Type B pancreatic cell (in vitro differentiated cells): ENCODE measurements around the gene BPNT1. TPM values are rescaled to one million over a fixed set of nuclear protein-coding genes. Genes with fewer than 3 reads are reported as not detected.
A peak's percentile ranks its signal among the peaks of the same experiment; 100 is the strongest.
"Not testable (repeated sequence)": the region's sequence is repeated elsewhere in the genome, so short reads cannot be mapped to it uniquely, and the experiment has no call there.

ENCODE experiments used
- DNase-seq: peaks from one replicate; pipeline ENCODE4 v3.0.0; 2021; ENCODE audit warnings: mixed read lengths; ENCODE audit not compliant: unreplicated experiment; ENCODE audit errors: extremely low spot score
- H3K27ac Mint-ChIP-seq: 2 replicates; pipeline ENCODE4 v1.8.0; 2021; ENCODE audit warnings: mild to moderate bottlenecking, mixed read lengths
- H3K27me3 Mint-ChIP-seq: 2 replicates; pipeline ENCODE4 v1.8.0; 2021; ENCODE audit warnings: mixed read lengths
- H3K36me3 Mint-ChIP-seq: 2 replicates; pipeline ENCODE4 v1.8.0; 2021; ENCODE audit warnings: mixed read lengths
- H3K4me1 Mint-ChIP-seq: one replicate; pipeline ENCODE4 v1.8.0; 2021; ENCODE audit warnings: mixed read lengths; ENCODE audit not compliant: unreplicated experiment
- H3K4me3 Mint-ChIP-seq: 2 replicates; pipeline ENCODE4 v1.8.0; 2021; ENCODE audit warnings: mild to moderate bottlenecking, mixed read lengths
- H3K9me3 Mint-ChIP-seq: 2 replicates; pipeline ENCODE4 v1.8.0; 2021; ENCODE audit warnings: mixed read lengths
- total RNA-seq: library from RNA; stranded (reverse); gene quantifications from 2 replicates; pipeline ENCODE4 v1.2.1, GENCODE V29; 2021; ENCODE audit warnings: low replicate concordance
- TF ChIP-seq, protein P1 (sequence below): fragments of 200-600 bp; sonication (generic); conservative IDR thresholded peaks from 2 replicates; pipeline ENCODE4 v1.5.0; 2021; ENCODE audit warnings: antibody characterized with exemption, mild to moderate bottlenecking

The BPNT1 gene
- total RNA-seq, 1 donor from 2014 or later, result 22.2 TPM

DNA sequence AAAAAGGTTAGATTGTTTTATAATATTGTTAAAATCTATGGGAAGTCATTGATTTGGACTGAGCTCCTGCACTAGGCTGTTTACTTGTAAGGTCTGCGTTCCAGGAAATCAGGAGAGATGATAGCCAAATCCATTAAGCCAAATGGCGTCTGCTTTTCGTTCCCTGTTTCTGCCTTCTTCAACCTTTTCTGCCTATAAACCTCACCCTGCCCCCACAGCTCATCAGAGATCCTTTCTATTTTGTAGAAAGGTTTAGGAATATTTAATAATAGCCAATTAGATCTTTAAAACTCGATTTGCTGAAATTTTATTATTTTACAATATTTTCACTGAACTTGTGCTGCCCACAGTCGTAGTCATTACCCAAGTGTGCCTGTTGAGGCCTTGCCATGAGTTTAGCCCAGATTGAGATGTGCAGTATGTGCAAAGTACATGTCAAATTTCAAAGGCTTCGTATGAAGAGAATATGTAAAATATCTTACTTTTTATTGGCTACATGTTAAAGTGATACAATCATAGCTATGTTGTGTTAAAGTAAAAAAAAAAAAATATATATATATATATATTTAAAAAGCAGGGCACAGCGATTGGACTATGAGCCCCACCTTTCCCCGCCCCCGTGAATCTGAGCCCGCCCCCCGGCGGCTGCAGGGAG, 3.9 kb upstream of the BPNT1 start:
- no peak overlapping the region for H3K27ac Mint-ChIP-seq
- no peak for DNase-seq
- H3K4me1 Mint-ChIP-seq, result peaks cover 13% of the 10 kb centered on the region
- TF ChIP-seq, protein P1, sequence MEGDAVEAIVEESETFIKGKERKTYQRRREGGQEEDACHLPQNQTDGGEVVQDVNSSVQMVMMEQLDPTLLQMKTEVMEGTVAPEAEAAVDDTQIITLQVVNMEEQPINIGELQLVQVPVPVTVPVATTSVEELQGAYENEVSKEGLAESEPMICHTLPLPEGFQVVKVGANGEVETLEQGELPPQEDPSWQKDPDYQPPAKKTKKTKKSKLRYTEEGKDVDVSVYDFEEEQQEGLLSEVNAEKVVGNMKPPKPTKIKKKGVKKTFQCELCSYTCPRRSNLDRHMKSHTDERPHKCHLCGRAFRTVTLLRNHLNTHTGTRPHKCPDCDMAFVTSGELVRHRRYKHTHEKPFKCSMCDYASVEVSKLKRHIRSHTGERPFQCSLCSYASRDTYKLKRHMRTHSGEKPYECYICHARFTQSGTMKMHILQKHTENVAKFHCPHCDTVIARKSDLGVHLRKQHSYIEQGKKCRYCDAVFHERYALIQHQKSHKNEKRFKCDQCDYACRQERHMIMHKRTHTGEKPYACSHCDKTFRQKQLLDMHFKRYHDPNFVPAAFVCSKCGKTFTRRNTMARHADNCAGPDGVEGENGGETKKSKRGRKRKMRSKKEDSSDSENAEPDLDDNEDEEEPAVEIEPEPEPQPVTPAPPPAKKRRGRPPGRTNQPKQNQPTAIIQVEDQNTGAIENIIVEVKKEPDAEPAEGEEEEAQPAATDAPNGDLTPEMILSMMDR, result no peak
- H3K9me3 Mint-ChIP-seq, result no peaks in the 10 kb centered on the region
- H3K27me3 Mint-ChIP-seq, result no peaks in the 10 kb centered on the region
- H3K4me3 Mint-ChIP-seq, result peak overlapping the region; percentile 47
- peaks cover 13% of the 10 kb centered on the region for H3K36me3 Mint-ChIP-seq

DNA sequence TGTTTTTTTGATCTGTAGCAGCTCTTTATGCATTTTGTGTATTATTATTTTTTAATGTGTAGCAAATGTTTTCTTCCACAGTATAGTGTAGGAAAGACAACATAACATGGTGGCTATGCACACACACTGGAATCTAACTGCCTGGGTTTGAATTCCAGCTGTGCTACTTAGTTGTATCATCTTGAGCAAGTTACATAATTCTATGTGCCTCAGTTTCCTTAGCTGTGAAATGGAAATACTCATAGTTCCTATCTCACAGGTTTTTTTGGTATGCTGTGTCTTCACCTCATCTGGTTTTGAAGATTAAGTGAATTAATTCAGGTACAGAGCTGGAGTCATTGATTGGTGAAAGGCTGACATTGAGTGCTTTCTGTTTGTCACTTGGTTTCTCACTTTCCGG, 3.1 kb upstream of the BPNT1 start:
- TF ChIP-seq, protein P1, result no peak

DNA sequence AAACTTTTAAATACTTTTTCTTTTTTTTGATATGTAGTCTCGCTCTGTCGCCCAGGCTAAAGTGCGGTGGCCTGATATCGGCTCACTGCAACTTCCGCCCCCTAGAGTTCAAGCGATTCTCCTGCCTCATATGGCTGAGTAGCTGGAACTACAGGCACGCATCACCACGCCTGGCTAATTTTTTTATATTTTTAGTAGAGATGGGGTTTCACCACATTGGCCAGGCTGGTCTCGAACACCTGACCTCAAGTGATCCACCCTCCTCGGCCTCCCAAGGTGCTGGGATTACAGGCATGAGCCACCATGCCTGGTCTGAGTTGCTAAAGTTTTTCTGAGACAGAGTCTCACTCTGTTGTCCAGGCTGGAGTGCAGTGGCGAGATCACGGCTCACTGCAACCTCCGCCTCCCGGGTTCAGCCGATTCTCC, 3.3 kb downstream of the BPNT1 start:
- H3K27me3 Mint-ChIP-seq, DNase-seq, H3K9me3 Mint-ChIP-seq, H3K27ac Mint-ChIP-seq, H3K4me1 Mint-ChIP-seq, H3K4me3 Mint-ChIP-seq: not testable (repeated sequence)
- peaks cover 10% of the 10 kb centered on the region for H3K36me3 Mint-ChIP-seq
- TF ChIP-seq, protein P1, result peak; percentile 49

More for the DNA sequence above, 3.1 kb upstream of the BPNT1 start:
- H3K27me3 Mint-ChIP-seq, result no peaks in the 10 kb centered on the region
- no peak overlapping the region for H3K27ac Mint-ChIP-seq
- no peaks in the 10 kb centered on the region for H3K9me3 Mint-ChIP-seq
- no peak for DNase-seq
- H3K4me1 Mint-ChIP-seq, result peaks cover 13% of the 10 kb centered on the region
- H3K36me3 Mint-ChIP-seq, result peaks cover 8% of the 10 kb centered on the region
- peak overlapping the region; percentile 31 for H3K4me3 Mint-ChIP-seq

DNA sequence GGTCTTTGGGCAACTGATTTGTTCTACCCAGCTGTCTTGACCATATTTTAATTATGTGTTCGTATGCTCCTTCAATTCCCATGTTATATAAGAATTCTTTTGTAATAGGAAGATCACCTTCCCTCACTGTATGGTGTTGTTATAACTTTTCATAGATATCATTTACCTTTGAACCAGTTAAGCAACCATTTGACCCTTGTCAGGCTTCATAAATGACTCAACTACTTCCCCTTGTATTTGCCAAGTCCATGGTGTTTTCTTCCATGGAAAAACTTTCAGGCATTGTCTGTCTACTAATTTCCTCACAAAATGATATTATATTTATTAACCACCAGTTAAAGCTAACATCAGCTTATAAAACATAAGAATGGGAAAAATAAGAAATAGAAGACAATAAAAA, 5.1 kb downstream of the BPNT1 start:
- peaks cover 1% of the 10 kb centered on the region for H3K4me1 Mint-ChIP-seq
- no peaks in the 10 kb centered on the region for H3K9me3 Mint-ChIP-seq
- peaks cover 20% of the 10 kb centered on the region for H3K36me3 Mint-ChIP-seq
- no peak for DNase-seq
- H3K27me3 Mint-ChIP-seq, result no peaks in the 10 kb centered on the region
- H3K4me3 Mint-ChIP-seq, result no peak overlapping the region
- no peak overlapping the region for H3K27ac Mint-ChIP-seq
- TF ChIP-seq, protein P1, result no peak

DNA sequence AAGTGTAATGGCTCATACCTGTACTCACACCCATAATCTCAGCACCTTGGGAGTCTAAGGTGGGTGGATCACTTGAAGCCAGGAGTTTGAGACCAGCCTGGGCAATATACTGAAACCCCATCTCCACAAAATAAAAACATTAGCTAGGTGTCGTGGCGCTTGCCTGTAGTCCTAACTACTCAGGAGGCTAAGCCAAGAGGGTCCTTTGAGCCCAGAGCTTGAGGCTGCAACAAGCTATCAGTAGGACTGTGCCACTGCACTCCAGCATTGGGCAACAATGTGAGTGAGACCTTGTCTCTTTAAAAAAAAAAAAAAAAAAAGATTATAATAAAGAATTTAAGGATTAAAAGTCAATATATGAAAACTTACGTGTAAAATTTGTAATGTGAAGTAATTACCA, 11.7 kb downstream of the BPNT1 start:
- Mint-ChIP-seq H3K27me3 (no peaks in the 10 kb centered on the region), H3K27ac (no peak overlapping the region), H3K4me1 (no peaks in the 10 kb centered on the region), H3K36me3 (peaks cover 25% of the 10 kb centered on the region), H3K4me3 (no peak overlapping the region), H3K9me3 (no peaks in the 10 kb centered on the region)
- TF ChIP-seq, protein P1, result no peak
- DNase-seq, result no peak
